Activated T-cell treated with anti-CD3 and anti-CD28 coated beads, Interleukin-2, amount 50 U/mL, for 24 hours (primary cell): ENCODE measurements around the gene FARP2.

ENCODE experiments used
- DNase-seq: peaks from one replicate; pipeline ENCODE4 v3.0.0-alpha.2; 2020
- H3K27ac Mint-ChIP-seq: 2 replicates; pipeline ENCODE4 v1.8.0; 2020; ENCODE audit warnings: mild to moderate bottlenecking, mixed read lengths
- H3K27me3 Mint-ChIP-seq: 2 replicates; pipeline ENCODE4 v1.8.0; 2020; ENCODE audit warnings: mixed read lengths
- H3K36me3 Mint-ChIP-seq: 2 replicates; pipeline ENCODE4 v1.8.0; 2020; ENCODE audit warnings: low read depth, mixed read lengths
- H3K4me1 Mint-ChIP-seq: 2 replicates; pipeline ENCODE4 v1.8.0; 2020; ENCODE audit warnings: low read depth, mixed read lengths
- H3K4me3 Mint-ChIP-seq: 2 replicates; pipeline ENCODE4 v1.8.0; 2020; ENCODE audit warnings: mild to moderate bottlenecking, moderate library complexity, mixed read lengths
- H3K9me3 Mint-ChIP-seq: 2 replicates; pipeline ENCODE4 v1.8.0; 2020; ENCODE audit warnings: mixed read lengths

Gene FARP2

DNA sequence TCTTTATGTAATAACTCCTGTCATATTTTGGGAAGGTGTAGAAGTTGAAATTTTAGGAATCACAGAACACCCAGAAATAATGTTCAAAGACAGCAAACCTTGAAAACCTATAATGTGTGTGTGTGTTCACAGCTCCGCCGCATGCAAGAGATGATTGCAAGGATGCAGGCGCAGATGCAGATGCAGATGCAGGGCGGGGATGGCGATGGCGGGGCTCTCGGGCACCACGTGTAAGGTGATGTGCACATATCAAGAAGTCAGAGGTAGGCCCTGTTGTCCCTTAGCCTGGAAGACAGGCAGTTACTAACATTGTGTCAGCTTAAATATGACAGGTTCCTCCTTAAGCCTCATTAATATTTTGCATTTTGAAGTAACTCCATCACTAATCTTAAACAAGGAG is 6.1 kb upstream of the FARP2 start:
- peaks cover 97% of the 10 kb centered on the region for H3K36me3 Mint-ChIP-seq
- H3K27me3 Mint-ChIP-seq: no peaks in the 10 kb centered on the region
- no peak overlapping the region for H3K27ac Mint-ChIP-seq
- peaks cover 14% of the 10 kb centered on the region for H3K4me1 Mint-ChIP-seq
- H3K4me3 Mint-ChIP-seq: no peak overlapping the region
- DNase-seq: no peak
- H3K9me3 Mint-ChIP-seq: no peaks in the 10 kb centered on the region

DNA sequence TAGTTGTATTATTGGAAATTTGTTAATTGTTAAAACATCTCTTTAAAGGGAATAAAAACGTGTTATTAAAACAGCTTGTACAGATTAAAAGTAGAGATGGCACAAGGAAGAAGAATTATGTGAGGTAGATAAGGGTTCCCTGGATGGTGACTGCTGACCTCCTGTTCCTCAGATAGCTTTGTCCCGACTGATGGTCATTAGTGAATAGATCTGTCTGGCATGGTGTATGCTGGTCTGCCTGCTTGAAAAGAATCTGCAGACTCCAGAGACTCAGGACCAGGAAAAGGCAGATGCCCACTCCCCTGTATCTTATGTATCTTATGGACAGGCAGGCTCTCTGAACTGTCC is 5.6 kb upstream of the FARP2 start:
- Mint-ChIP-seq H3K4me3 (no peak overlapping the region), H3K27ac (peak overlapping the region; percentile 42), H3K27me3 (no peaks in the 10 kb centered on the region), H3K9me3 (no peaks in the 10 kb centered on the region), H3K4me1 (peaks cover 16% of the 10 kb centered on the region), H3K36me3 (peaks cover 93% of the 10 kb centered on the region)
- DNase-seq: no peak

DNA sequence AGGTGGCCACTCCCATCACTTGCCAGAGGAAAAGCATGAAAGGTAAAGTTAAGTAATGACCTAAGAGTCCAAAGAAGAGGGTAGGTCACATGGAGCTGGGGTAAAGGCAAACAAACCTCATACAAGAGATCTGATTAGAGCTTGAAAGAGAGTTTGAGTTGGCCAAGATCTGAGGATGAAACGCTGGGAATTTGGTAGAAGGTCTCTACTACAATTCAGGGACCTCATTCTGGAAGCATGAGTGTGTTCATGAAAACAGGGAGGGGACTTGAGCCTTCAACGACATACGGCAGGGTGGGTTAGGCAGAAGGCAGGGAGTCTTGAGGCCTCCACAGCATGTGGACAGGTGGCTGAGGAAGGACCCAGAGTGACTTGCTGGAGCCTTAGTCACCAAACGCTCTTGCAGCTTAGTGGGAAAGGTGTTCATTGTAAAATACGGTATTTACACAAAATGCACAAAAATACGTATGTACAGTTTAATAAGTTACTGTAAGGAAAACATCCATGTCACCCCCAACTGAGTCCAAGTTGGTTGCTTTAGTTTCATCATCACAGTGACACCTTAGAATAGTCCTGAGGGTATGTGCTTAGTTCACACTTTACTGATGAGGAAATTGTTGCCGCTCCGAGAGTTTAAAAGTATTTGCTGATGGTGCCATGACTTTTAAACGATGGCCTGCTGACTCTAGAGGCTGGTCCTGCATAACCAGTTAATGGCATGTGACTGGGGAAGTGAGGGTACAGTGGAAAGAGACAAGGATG is 5.0 kb upstream of the FARP2 start:
- Mint-ChIP-seq H3K36me3 (peaks cover 87% of the 10 kb centered on the region), H3K27ac (peak overlapping the region; percentile 42)

DNA sequence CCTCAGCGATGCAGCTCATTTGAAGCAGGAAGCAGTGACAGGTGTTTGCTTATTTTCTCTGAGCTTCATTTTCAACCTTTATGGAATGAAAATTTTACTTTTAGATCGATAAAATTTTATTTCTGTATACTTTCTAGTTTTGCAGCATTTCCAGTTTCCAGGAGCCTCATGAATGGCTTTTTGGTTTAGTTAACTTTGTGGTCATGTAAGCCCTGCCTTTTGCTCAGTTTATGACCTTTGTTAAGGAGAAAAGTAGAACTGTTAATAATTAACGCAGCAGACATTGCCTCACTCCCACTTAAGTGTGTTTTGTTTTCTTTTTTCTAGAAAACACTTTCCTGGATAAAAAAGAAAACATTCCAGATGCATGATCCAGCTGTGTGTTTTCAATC is 4.4 kb upstream of the FARP2 start:
- H3K27me3 Mint-ChIP-seq: no peaks in the 10 kb centered on the region
- no peak for DNase-seq
- peaks cover 16% of the 10 kb centered on the region for H3K4me1 Mint-ChIP-seq
- no peaks in the 10 kb centered on the region for H3K9me3 Mint-ChIP-seq
- peaks cover 83% of the 10 kb centered on the region for H3K36me3 Mint-ChIP-seq
- no peak overlapping the region for H3K4me3 Mint-ChIP-seq
- H3K27ac Mint-ChIP-seq: no peak overlapping the region

More for the DNA sequence above, 5.0 kb upstream of the FARP2 start:
- H3K4me1 Mint-ChIP-seq: peaks cover 16% of the 10 kb centered on the region
- DNase-seq: no peak
- H3K9me3 Mint-ChIP-seq: no peaks in the 10 kb centered on the region
- H3K4me3 Mint-ChIP-seq: no peak overlapping the region
- H3K27me3 Mint-ChIP-seq: no peaks in the 10 kb centered on the region

DNA sequence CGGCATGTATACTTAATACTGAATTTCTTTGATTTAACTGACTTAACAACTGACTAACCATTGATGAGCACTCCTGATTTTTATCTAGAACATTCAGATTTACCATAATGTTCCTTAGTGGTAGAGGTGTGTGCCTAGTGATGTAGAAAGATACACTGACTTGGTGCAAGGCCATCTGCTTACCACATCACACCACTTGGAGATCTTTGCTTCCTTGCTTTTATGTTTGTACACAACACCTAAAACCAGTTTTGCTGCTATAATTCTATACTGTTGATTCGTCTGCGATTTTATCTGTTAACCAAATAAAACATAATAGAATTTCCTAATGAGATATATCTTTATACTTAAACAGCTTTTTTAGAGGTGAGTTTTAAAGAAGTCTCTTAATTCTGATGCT is 3.9 kb upstream of the FARP2 start:
- Mint-ChIP-seq H3K27ac (peak overlapping the region; percentile 27), H3K27me3 (no peaks in the 10 kb centered on the region), H3K9me3 (no peaks in the 10 kb centered on the region), H3K4me3 (no peak overlapping the region), H3K4me1 (peaks cover 19% of the 10 kb centered on the region), H3K36me3 (peaks cover 78% of the 10 kb centered on the region)
- no peak for DNase-seq

DNA sequence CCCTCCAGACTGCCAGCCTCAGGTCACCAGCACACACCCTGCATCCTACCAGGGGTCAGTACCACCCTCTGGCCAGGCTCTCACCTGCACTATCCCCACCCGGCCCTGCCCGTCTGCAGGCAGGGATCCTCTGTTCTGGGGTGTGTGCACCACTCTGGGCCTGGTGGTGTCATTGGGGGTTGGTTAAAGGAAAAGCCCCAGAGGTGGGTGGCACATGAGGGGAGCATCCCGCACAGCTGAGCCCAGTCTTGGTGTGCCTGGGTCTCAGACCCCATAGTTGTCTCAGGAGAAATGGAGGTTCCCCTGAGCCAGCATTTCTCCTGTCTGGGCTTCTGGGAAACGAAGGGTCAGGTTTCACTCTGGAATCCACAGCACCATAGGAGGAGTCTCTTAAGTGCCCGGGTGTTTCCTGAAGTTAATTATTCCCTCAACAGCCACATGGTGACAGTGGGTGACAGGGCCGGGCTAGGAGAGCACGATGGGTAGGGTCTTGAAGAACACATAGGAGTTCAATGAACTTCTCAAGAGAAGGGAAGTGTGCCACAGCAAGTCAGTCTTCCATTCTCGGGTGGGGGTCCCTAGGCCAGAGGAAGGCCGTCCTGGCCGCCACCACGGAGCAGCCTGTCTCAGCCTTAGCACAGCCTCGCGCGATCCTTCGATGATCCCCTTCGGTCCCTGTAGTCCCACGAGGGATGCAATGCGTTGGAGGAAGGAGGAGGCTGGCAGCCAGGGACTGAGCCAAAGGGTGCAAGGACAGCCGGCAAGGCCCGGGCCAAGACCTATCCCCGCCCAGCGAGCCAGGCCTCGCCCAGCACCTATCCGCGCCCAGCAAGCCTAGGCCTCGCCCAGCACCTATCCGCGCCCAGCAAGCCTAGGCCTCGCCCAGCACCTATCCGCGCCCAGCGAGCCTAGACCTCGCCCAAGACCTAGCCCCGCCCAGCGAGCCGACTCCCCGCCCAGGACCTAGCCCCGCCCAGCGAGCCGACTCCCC is 1.1 kb upstream of the FARP2 start:
- H3K36me3 Mint-ChIP-seq: peaks cover 55% of the 10 kb centered on the region
- no peaks in the 10 kb centered on the region for H3K27me3 Mint-ChIP-seq
- H3K27ac Mint-ChIP-seq: peak overlapping the region; percentile 84
- peaks cover 43% of the 10 kb centered on the region for H3K4me1 Mint-ChIP-seq
- no peak overlapping the region for H3K4me3 Mint-ChIP-seq
- peak; percentile 74 for DNase-seq
- no peaks in the 10 kb centered on the region for H3K9me3 Mint-ChIP-seq

DNA sequence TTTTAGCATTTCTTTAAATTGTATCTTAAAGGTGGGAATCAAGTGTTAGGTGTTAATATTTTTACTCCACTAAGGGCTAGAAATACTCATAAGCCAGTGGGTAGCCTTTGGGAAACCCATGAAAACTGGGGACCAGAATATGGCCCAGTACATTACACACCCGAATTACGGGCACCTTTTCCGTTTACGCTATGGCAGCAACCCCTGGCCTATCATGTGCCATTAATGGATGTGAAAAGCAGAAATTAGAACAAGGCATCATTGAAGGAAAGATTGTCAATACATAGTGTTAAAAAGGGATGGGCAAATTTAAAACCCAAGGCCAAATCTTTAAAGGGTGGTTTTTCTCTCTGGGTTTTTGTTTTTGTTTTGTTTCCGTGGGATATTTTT is 781 bp downstream of the FARP2 start:
- Mint-ChIP-seq H3K4me3 (peak overlapping the region; percentile 85), H3K27me3 (no peaks in the 10 kb centered on the region), H3K9me3 (no peaks in the 10 kb centered on the region), H3K36me3 (peaks cover 36% of the 10 kb centered on the region), H3K27ac (peak overlapping the region; percentile 82), H3K4me1 (peaks cover 47% of the 10 kb centered on the region)
- no peak for DNase-seq

DNA sequence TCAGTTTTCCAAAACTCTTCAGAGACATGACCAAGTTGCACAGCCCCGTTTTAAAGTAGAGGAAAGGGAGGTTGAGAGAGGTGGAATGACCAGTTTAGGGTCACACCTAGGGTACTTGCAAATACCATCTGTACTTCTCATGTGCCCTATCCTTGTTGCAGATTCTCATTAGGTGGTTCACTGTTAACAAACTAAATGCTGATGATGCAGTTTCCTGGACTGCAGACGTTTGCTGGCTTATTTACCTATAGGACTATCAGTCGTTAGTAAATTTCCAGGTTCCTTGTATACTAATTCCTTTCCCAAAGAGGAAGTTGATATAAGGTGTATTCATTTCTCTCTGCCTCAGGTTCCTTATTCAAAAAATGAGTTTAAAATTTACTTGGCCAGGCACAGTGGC is 1.4 kb downstream of the FARP2 start:
- Mint-ChIP-seq H3K9me3 (no peaks in the 10 kb centered on the region), H3K27ac (no peak overlapping the region), H3K4me3 (peak overlapping the region; percentile 85), H3K27me3 (no peaks in the 10 kb centered on the region), H3K4me1 (peaks cover 43% of the 10 kb centered on the region), H3K36me3 (peaks cover 29% of the 10 kb centered on the region)
- no peak for DNase-seq

DNA sequence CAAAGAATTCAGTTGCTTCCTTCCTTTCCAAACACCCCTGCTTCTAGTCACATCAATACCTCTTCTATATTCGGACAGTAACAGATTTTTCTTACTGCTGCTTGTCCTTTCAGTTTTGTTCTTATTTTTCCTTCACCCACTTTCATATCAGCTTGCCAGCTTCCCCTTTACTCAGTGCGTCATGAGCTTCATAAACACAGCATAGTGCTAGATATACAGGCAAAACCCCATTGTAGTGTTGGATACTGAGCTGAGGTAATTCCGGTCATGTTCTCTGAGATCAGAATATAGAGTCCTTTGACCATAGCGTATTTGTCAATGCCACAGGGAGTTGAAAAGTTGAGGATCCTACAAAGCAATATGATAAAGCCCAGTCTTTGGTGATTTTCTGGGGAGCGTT is 2.4 kb downstream of the FARP2 start:
- no peaks in the 10 kb centered on the region for H3K9me3 Mint-ChIP-seq
- peak overlapping the region; percentile 3 for H3K4me3 Mint-ChIP-seq
- peaks cover 21% of the 10 kb centered on the region for H3K36me3 Mint-ChIP-seq
- H3K27me3 Mint-ChIP-seq: no peaks in the 10 kb centered on the region
- no peak overlapping the region for H3K27ac Mint-ChIP-seq
- peaks cover 37% of the 10 kb centered on the region for H3K4me1 Mint-ChIP-seq
- DNase-seq: no peak

DNA sequence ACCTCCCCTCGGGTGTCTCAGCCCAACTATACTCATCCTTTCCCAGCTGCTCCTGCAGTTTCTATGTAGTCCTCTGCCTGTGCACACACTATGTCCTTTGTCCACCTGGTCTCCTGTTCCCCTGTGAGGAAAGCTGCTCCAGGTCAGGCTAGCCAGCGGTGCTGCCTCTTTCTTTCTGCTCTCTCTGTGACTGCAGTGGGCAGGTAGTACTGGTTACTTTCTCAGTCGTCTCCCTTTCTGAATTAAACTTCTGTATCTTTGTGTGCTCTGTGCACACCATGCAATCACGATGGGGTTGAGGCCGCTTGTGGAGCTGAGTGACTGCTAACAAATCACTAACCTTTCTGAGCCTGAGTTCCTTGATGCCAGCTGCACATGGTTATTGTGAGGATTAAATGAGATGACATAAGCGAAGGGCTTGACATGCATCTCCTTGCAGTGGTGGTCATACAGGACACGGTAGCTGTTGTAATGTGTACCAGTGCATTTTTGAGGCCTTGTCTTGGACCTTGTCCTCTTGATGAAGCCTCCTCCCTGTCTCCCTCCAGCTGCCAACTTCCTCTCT is 3.5 kb downstream of the FARP2 start:
- H3K9me3 Mint-ChIP-seq: no peaks in the 10 kb centered on the region
- DNase-seq: no peak
- peaks cover 20% of the 10 kb centered on the region for H3K36me3 Mint-ChIP-seq
- no peak overlapping the region for H3K27ac Mint-ChIP-seq
- no peak overlapping the region for H3K4me3 Mint-ChIP-seq
- H3K4me1 Mint-ChIP-seq: peaks cover 37% of the 10 kb centered on the region
- no peaks in the 10 kb centered on the region for H3K27me3 Mint-ChIP-seq

DNA sequence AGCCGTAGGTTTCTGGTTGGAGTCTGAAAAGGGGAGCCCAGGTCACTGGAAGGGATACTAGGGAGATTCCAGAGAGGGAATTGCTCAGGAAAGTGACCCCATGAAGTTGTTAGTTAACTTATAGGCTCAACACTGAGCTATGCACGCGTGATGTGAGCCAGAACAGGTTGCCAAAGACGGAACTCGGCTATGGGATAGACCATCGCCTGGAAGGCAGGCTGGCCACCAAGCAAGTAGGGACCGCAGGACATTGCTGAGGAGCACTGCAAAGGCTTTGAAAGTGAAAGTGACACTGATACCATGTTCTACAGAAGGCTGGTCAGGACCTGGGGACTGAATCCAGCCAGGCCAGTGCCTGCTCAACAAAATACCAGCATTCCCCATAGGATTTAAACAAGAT is 7.3 kb downstream of the FARP2 start:
- Mint-ChIP-seq H3K27ac (no peak overlapping the region), H3K9me3 (no peaks in the 10 kb centered on the region), H3K4me1 (peaks cover 25% of the 10 kb centered on the region), H3K36me3 (peaks cover 9% of the 10 kb centered on the region), H3K4me3 (no peak overlapping the region), H3K27me3 (no peaks in the 10 kb centered on the region)
- no peak for DNase-seq

DNA sequence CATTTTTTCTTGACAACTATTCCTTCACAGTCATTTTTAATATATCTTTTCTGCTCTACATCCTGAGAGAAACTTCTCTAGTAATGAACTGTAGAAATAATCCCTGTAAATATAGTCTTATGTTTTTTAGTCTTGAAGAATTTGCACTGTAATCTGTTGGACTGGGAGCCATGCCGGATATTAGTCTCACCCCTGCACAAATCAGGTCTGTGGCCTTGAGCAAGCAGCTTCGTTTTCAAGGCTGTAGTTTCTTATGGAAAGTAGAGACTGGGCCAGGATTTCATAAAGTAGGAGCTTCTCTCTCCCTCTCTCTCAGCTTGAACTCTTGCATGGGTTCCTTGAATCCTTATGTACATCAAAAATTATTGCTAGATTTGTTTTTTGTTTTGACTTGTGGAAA is 8.7 kb downstream of the FARP2 start:
- H3K4me3 Mint-ChIP-seq: no peak overlapping the region
- peaks cover 9% of the 10 kb centered on the region for H3K36me3 Mint-ChIP-seq
- DNase-seq: no peak
- H3K4me1 Mint-ChIP-seq: peaks cover 13% of the 10 kb centered on the region
- no peaks in the 10 kb centered on the region for H3K27me3 Mint-ChIP-seq
- H3K27ac Mint-ChIP-seq: no peak overlapping the region
- no peaks in the 10 kb centered on the region for H3K9me3 Mint-ChIP-seq

DNA sequence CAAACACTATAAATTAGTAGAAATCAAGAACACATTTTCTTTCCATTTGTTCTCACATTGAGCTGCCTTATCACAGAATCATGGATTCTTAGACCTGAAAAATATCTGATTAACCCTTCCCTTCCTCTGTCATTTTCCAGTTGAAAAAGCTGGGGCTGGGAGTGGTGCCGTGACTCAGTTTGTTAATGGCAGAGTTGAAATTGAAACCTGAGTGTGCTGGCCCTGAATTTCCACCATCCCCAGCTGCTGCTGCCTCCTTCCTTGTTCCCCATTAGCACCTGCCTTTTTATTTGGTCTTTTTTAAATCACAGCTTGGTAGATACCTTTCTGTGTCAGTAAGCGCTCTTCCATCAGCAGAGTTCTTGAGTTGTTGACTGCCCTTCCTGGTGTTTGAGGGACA is 10.6 kb downstream of the FARP2 start:
- Mint-ChIP-seq H3K9me3 (no peaks in the 10 kb centered on the region), H3K27ac (no peak overlapping the region), H3K4me1 (peaks cover 9% of the 10 kb centered on the region), H3K4me3 (no peak overlapping the region), H3K36me3 (peaks cover 9% of the 10 kb centered on the region), H3K27me3 (no peaks in the 10 kb centered on the region)
- no peak for DNase-seq

DNA sequence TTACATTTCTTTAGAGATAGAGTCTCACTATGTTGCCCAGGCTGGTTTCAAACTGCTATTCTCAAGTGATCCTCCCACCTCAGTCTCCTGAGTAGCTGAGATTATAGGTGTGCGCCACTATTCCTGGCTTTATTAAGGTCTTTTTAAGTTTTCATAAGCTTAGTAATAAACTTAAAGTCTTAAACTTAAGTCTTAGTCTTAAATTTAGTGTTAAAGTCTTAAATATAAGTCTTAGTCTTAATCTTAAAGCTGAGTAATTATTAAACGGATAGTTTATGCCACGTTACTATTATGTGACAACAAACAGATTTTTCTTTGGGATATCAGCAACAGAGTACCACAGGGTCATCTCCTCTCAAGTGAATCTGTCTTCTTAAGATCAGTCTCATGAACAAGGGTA is 12.6 kb downstream of the FARP2 start:
- H3K4me3 Mint-ChIP-seq: no peak overlapping the region
- H3K27me3 Mint-ChIP-seq: no peaks in the 10 kb centered on the region
- H3K27ac Mint-ChIP-seq: no peak overlapping the region
- no peak for DNase-seq
- peaks cover 14% of the 10 kb centered on the region for H3K36me3 Mint-ChIP-seq
- peaks cover 8% of the 10 kb centered on the region for H3K4me1 Mint-ChIP-seq
- no peaks in the 10 kb centered on the region for H3K9me3 Mint-ChIP-seq
